ENCODE data around the gene GDPD2.

DNA sequence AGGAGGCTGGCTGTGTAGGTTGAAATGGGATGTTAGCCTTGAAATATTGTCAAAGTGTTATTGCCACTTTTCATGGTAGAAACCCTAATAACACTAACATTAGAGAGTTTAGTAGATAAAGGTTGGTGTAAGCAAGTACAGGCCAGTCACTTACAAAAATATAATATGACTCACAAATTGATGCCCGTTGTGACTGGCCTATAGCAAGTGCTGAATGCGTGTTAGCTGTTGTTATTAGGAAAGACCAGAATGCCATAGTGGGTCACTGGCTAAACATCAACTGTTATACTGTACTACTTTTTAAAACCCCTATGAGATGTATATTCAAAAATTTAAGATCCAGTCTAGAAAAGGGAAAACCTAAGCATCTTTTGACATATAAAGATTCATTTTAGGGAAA, 20.4 kb upstream of the GDPD2 start:
- TF ChIP-seq GATA3 (IDR thresholded peaks at IDR 0.05; ENCODE audit: low read depth, low read length) (no peak), GATA2 (IDR thresholded peaks at IDR 0.05; ENCODE audit: low read depth, low read length) (no peak)
